HT-29 (cell line): ENCODE data around the gene SLC39A11. TPM values are rescaled to one million over a fixed set of nuclear protein-coding genes. Genes with fewer than 3 reads are reported as not detected.

ENCODE experiments used
- DNase-seq: peaks from one replicate; pipeline ENCODE4 v3.0.0-alpha.2; 2015; ENCODE audit warnings: low spot score
- total RNA-seq: library from RNA; depleted of rRNA; stranded (reverse); fragments of >200 nt; shearing (Covaris generic); gene quantifications from 2 replicates; pipeline ENCODE4 v1.2.3, GENCODE V29; 2014

The SLC39A11 gene
- total RNA-seq, 1 experiment from 2014 or later: 20.7 TPM

GRCh38 chr17:72756256-72756655, 336.2 kb downstream of the SLC39A11 start:
- DNase-seq: no peak

- no peak for DNase-seq
Measured at GRCh38 chr17:72754513-72754912, 338.0 kb downstream of the SLC39A11 start.

- DNase-seq: no peak
Measured at GRCh38 chr17:72751746-72752145, 340.7 kb downstream of the SLC39A11 start.

- DNase-seq: peak; percentile 34
Measured at GRCh38 chr17:72749119-72749572, 343.3 kb downstream of the SLC39A11 start.

- DNase-seq: no peak
Measured at GRCh38 chr17:72747501-72747900, 345.0 kb downstream of the SLC39A11 start.

GRCh38 chr17:72745241-72745640, 347.2 kb downstream of the SLC39A11 start:
- no peak for DNase-seq

GRCh38 chr17:72743037-72743467, 349.4 kb downstream of the SLC39A11 start:
- no peak for DNase-seq

- no peak for DNase-seq
Measured at GRCh38 chr17:72737151-72737690, 355.3 kb downstream of the SLC39A11 start.

GRCh38 chr17:72735592-72735991, 356.9 kb downstream of the SLC39A11 start:
- DNase-seq: no peak

- no peak for DNase-seq
Measured at GRCh38 chr17:72735048-72735447, 357.4 kb downstream of the SLC39A11 start.

GRCh38 chr17:72734613-72735012, 357.9 kb downstream of the SLC39A11 start:
- DNase-seq: no peak

- no peak for DNase-seq
Measured at GRCh38 chr17:72733619-72734282, 358.7 kb downstream of the SLC39A11 start.

- DNase-seq: no peak
Measured at GRCh38 chr17:72732893-72733618, 359.4 kb downstream of the SLC39A11 start.

- no peak for DNase-seq
Measured at GRCh38 chr17:72730077-72730476, 362.4 kb downstream of the SLC39A11 start.

GRCh38 chr17:72726936-72727335, 365.6 kb downstream of the SLC39A11 start:
- DNase-seq: no peak

- peak; percentile 85 for DNase-seq
Measured at GRCh38 chr17:72725433-72726068, 366.9 kb downstream of the SLC39A11 start.

GRCh38 chr17:72724267-72724666, 368.2 kb downstream of the SLC39A11 start:
- DNase-seq: no peak

GRCh38 chr17:72723711-72724110, 368.8 kb downstream of the SLC39A11 start:
- DNase-seq: no peak

GRCh38 chr17:72720494-72720825, 372.0 kb downstream of the SLC39A11 start:
- no peak for DNase-seq

- DNase-seq: no peak
Measured at GRCh38 chr17:72719578-72720493, 372.7 kb downstream of the SLC39A11 start.

- no peak for DNase-seq
Measured at GRCh38 chr17:72719206-72719577, 373.3 kb downstream of the SLC39A11 start.
